Suprapubic skin (tissue), 4 donors: ENCODE data around the gene TBC1D20. TPM values are rescaled to one million over a fixed set of nuclear protein-coding genes. Genes with fewer than 3 reads are reported as not detected.
"Not testable (repeated sequence)": the region's sequence is repeated elsewhere in the genome, so short reads cannot be mapped to it uniquely, and the experiment has no call there.

ENCODE experiments used
- DNase-seq, 2 donors: peaks; one replicate each; pipeline ENCODE4 v3.0.0-alpha.2; 2019; ENCODE audit warnings: low spot score in 2 of 2
- H3K27ac ChIP-seq: fragments of 200-600 bp; sonication (generic); one replicate; pipeline ENCODE4 v1.5.1; 2019
- H3K27me3 ChIP-seq: fragments of 200-600 bp; sonication (generic); one replicate; pipeline ENCODE4 v1.5.1; 2019
- H3K36me3 ChIP-seq: fragments of 200-600 bp; sonication (generic); one replicate; pipeline ENCODE4 v1.5.1; 2019
- H3K4me1 ChIP-seq: fragments of 200-600 bp; sonication (generic); one replicate; pipeline ENCODE4 v1.5.1; 2019
- H3K4me3 ChIP-seq: fragments of 200-600 bp; sonication (generic); one replicate; pipeline ENCODE4 v1.5.1; 2019; ENCODE audit warnings: mild to moderate bottlenecking
- H3K9me3 ChIP-seq: fragments of 200-600 bp; sonication (generic); one replicate; pipeline ENCODE4 v1.5.1; 2019
- CTCF ChIP-seq, 2 donors: fragments of 200-600 bp in 1 of 2; fragments of 450-650 bp in 1 of 2; sonication (generic) in 1 of 2; IDR thresholded peaks; one replicate each; pipeline ENCODE4 v1.5.1; 2016 to 2019; ENCODE audit warnings: antibody characterized with exemption in 2 of 2, mild to moderate bottlenecking in 1 of 2, moderate library complexity in 1 of 2
- EP300 ChIP-seq: sonication (generic); formaldehyde crosslinking; IDR thresholded peaks from one replicate; pipeline ENCODE4 v1.6.1; 2017; ENCODE audit warnings: antibody characterized with exemption
- POLR2A ChIP-seq, 2 donors: fragments of 450-650 bp; IDR thresholded peaks; one replicate each; pipeline ENCODE4 v1.6.1; 2017; ENCODE audit warnings: antibody characterized with exemption in 2 of 2, mild to moderate bottlenecking in 2 of 2, moderate library complexity in 2 of 2
- POLR2AphosphoS5 ChIP-seq, 3 donors: sonication (generic); formaldehyde crosslinking; IDR thresholded peaks; one replicate each; pipeline ENCODE4 v1.6.1; 2017; ENCODE audit warnings: antibody characterized with exemption in 3 of 3
- WGBS: methylation state at CpG from one replicate; pipeline ENCODE4 v1.1.5; 2018; 5-methylcytosine and 5-hydroxymethylcytosine counted together
- total RNA-seq, 4 donors: library from RNA; depleted of rRNA; stranded (reverse); fragments of >200 nt; gene quantifications; one replicate each; pipeline ENCODE4 v1.1.0, GENCODE V29; 2016

Gene TBC1D20
- total RNA-seq, 4 donors from 2014 or later, result 49.0 to 78.7 (median 60.6) TPM

- peak overlapping the region; percentile 98 for H3K27ac ChIP-seq
- H3K4me1 ChIP-seq, result peaks cover 43% of the 10 kb centered on the region
- 11% methylated on average over 45 of the region's 60 CpGs for WGBS
- DNase-seq, result peak; percentile 76 to 79
- TF ChIP-seq POLR2AphosphoS5 (IDR thresholded peaks at IDR 0.05) (no peak), EP300 (no peak), CTCF (IDR thresholded peaks at IDR 0.05) (no peak), POLR2A (IDR thresholded peaks at IDR 0.05) (no peak)
- no peaks in the 10 kb centered on the region for H3K27me3 ChIP-seq
- H3K4me3 ChIP-seq, result peak overlapping the region; percentile 98
- no peaks in the 10 kb centered on the region for H3K36me3 ChIP-seq
- no peaks in the 10 kb centered on the region for H3K9me3 ChIP-seq
These were observed 807 bp downstream of the TBC1D20 start for GRCh38 chr20:461254-462198.

- no peak overlapping the region for H3K27ac ChIP-seq
- peaks cover 45% of the 10 kb centered on the region for H3K4me1 ChIP-seq
- H3K27me3 ChIP-seq, result no peaks in the 10 kb centered on the region
- no peak for DNase-seq
- no peaks in the 10 kb centered on the region for H3K9me3 ChIP-seq
- H3K4me3 ChIP-seq, result peak overlapping the region; percentile 98
- TF ChIP-seq EP300 (no peak), POLR2AphosphoS5 (IDR thresholded peaks at IDR 0.05) (no peak), CTCF (IDR thresholded peaks at IDR 0.05) (no peak), POLR2A (IDR thresholded peaks at IDR 0.05) (no peak)
- H3K36me3 ChIP-seq, result no peaks in the 10 kb centered on the region
- WGBS, result 28% methylated on average over 2 of the region's 2 CpGs
These were observed 1.6 kb downstream of the TBC1D20 start for GRCh38 chr20:460707-461106.

- Histone ChIP-seq H3K4me3 (peak overlapping the region; percentile 98), H3K27me3 (no peaks in the 10 kb centered on the region), H3K36me3 (no peaks in the 10 kb centered on the region), H3K9me3 (no peaks in the 10 kb centered on the region), H3K27ac (no peak overlapping the region), H3K4me1 (peaks cover 50% of the 10 kb centered on the region)
- 25% methylated on average over 3 of the region's 3 CpGs for WGBS
- no peak for DNase-seq
- TF ChIP-seq POLR2AphosphoS5 (IDR thresholded peaks at IDR 0.05) (no peak), EP300 (no peak), POLR2A (IDR thresholded peaks at IDR 0.05) (no peak), CTCF (IDR thresholded peaks at IDR 0.05) (no peak)
These were observed 2.2 kb downstream of the TBC1D20 start for GRCh38 chr20:460180-460579.

GRCh38 chr20:458776-459175 is 3.6 kb downstream of the TBC1D20 start:
- H3K4me1 ChIP-seq, result peaks cover 55% of the 10 kb centered on the region
- DNase-seq, result no peak
- H3K27me3 ChIP-seq, result no peaks in the 10 kb centered on the region
- WGBS, result 45% methylated on average over 6 of the region's 6 CpGs
- no peak overlapping the region for H3K4me3 ChIP-seq
- H3K27ac ChIP-seq, result no peak overlapping the region
- H3K36me3 ChIP-seq, result no peaks in the 10 kb centered on the region
- TF ChIP-seq POLR2A (IDR thresholded peaks at IDR 0.05), result no peak
- no peak for TF ChIP-seq CTCF (IDR thresholded peaks at IDR 0.05)
- no peak for TF ChIP-seq POLR2AphosphoS5 (IDR thresholded peaks at IDR 0.05)
- TF ChIP-seq EP300, result no peak
- no peaks in the 10 kb centered on the region for H3K9me3 ChIP-seq

GRCh38 chr20:454951-455350 is 7.4 kb downstream of the TBC1D20 start:
- WGBS, result 70% methylated on average over 3 of the region's 3 CpGs
- peaks cover 33% of the 10 kb centered on the region for H3K4me1 ChIP-seq
- DNase-seq, result no peak

GRCh38 chr20:452021-452420 is 10.3 kb downstream of the TBC1D20 start:
- H3K4me3 ChIP-seq, H3K36me3 ChIP-seq, H3K9me3 ChIP-seq, H3K27me3 ChIP-seq, H3K27ac ChIP-seq: not testable (repeated sequence)
- 91% methylated on average over 11 of the region's 11 CpGs for WGBS
- peak in 1 of 2 donors; percentile 15 for DNase-seq
- peaks cover 12% of the 10 kb centered on the region for H3K4me1 ChIP-seq

More at GRCh38 chr20:454951-455350, 7.4 kb downstream of the TBC1D20 start:
- Histone ChIP-seq H3K27me3 (no peaks in the 10 kb centered on the region), H3K4me3 (no peak overlapping the region), H3K9me3 (no peaks in the 10 kb centered on the region), H3K27ac (peak overlapping the region; percentile 38), H3K36me3 (no peaks in the 10 kb centered on the region)
- TF ChIP-seq CTCF (IDR thresholded peaks at IDR 0.05), result no peak
- no peak for TF ChIP-seq EP300
- no peak for TF ChIP-seq POLR2AphosphoS5 (IDR thresholded peaks at IDR 0.05)
- no peak for TF ChIP-seq POLR2A (IDR thresholded peaks at IDR 0.05)
